ENCODE results near the gene VDAC1.
A peak's percentile ranks its signal among the peaks of the same experiment; 100 is the strongest.

The VDAC1 gene

DNA sequence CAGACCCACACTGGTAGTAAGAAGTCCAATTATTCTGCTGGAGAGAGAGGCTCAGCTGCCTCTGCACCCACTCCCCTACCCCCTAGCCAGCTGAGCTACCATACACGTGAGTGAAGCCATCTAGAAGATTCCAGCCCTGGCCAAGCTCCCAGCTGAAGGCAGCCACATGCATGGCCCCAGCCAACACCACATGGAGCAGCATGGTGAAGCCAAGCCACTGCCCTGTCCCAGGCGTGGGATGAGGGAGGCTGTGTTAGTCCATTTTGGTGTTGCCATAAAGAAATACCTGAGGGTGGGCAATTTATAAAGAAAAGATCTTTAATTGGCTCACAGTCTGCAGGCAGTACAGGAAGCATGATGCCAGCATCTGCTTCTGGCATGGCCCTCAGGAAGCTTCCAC is 20.0 kb upstream of the VDAC1 start:
- Histone ChIP-seq H3K36me3 (ENCODE audit: control insufficient read depth, insufficient read depth, low read length) (no peaks in the 10 kb centered on the region), H3K27me3 (ENCODE audit: control insufficient read depth, insufficient read depth, low read length) (no peaks in the 10 kb centered on the region), H3K9me3 (ENCODE audit: control insufficient read depth, insufficient read depth, low read length) (no peaks in the 10 kb centered on the region), H3K4me1 (ENCODE audit: control insufficient read depth, insufficient read depth, low read length) (peaks cover 1% of the 10 kb centered on the region; the same call in 1 of the 2 replicates), H3K27ac (ENCODE audit: low read length) (no peak overlapping the region), H3K4me3 (ENCODE audit: low read length) (no peak overlapping the region)
- no peak for DNase-seq (ENCODE audit: low read depth, low spot score)
- no CpG with 5 or more reads among the region's 2 CpGs for WGBS (ENCODE audit: insufficient coverage, insufficient read length)

DNA sequence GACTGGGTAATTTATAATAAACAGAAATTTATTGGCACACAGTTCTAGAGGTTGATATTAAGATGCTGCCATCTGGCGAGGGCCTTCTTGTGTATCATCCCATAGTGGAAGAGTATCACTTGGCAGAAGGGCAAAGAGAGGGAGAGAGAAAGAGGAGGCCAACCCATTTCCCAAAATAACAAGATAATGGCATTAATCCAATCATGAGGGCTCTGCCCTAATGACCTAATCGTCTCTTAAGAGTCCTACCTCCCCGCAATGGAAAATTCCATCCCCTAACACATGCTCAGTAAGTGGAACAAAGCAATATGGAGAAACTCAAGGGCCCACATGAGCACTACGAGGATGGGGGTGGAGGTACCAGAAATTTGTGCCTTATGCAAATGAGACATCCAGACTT is 17.6 kb upstream of the VDAC1 start:
- Histone ChIP-seq H3K4me1 (ENCODE audit: control insufficient read depth, insufficient read depth, low read length) (peaks cover 1% of the 10 kb centered on the region; the same call in 1 of the 2 replicates), H3K27me3 (ENCODE audit: control insufficient read depth, insufficient read depth, low read length) (no peaks in the 10 kb centered on the region), H3K27ac (ENCODE audit: low read length) (no peak overlapping the region), H3K9me3 (ENCODE audit: control insufficient read depth, insufficient read depth, low read length) (no peaks in the 10 kb centered on the region), H3K4me3 (ENCODE audit: low read length) (no peak overlapping the region), H3K36me3 (ENCODE audit: control insufficient read depth, insufficient read depth, low read length) (no peaks in the 10 kb centered on the region)
- no peak for DNase-seq (ENCODE audit: low read depth, low spot score)
- no CpG with 5 or more reads among the region's 4 CpGs for WGBS (ENCODE audit: insufficient coverage, insufficient read length)

DNA sequence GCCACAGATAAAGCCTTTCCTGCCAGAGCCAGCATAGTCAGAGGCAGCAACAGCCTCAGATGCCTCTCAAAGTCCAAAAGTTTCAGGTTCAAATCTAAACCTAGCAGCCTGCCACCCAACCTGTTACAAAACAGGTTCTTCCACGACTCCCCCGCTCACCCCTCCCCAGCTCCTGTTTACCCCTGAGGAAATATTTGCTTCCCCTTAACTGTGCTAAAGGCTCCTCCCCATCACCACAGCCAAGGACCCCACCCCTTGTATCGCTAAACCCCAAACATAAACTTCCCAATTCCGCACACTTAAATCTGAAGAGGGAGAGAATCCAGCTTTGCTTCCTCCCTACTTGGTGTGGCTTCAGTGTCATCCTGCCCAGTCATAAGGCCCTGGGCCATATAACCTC is 15.4 kb upstream of the VDAC1 start:
- Histone ChIP-seq H3K4me1 (ENCODE audit: control insufficient read depth, insufficient read depth, low read length) (peaks cover 1% of the 10 kb centered on the region; the same call in 1 of the 2 replicates), H3K9me3 (ENCODE audit: control insufficient read depth, insufficient read depth, low read length) (no peaks in the 10 kb centered on the region), H3K27me3 (ENCODE audit: control insufficient read depth, insufficient read depth, low read length) (no peaks in the 10 kb centered on the region), H3K27ac (ENCODE audit: low read length) (no peak overlapping the region), H3K36me3 (ENCODE audit: control insufficient read depth, insufficient read depth, low read length) (no peaks in the 10 kb centered on the region), H3K4me3 (ENCODE audit: low read length) (no peak overlapping the region)
- DNase-seq (ENCODE audit: low read depth, low spot score), result no peak
- WGBS (ENCODE audit: insufficient coverage, insufficient read length), result no CpG with 5 or more reads among the region's 4 CpGs

DNA sequence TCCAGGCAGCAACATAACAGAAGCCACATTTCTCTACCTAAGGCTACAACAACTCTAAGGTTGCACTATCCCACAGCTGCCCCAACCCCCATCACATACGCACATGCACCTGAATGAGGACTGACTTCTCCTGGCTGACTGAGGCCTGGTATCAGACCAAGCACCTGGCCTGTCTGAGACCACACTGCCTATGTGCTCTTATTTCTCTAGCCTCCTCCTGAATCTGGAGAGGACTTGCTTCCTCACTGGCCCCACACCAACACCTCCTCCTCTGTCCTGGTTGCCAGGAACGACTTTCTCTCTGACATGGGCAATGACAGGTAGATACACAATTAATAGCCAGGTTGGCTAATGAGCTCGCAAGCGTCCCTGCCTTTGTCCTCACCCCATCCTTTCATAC is 14.9 kb upstream of the VDAC1 start:
- H3K4me1 ChIP-seq (ENCODE audit: control insufficient read depth, insufficient read depth, low read length), result peaks cover 1% of the 10 kb centered on the region; the same call in 1 of the 2 replicates
- no peak for DNase-seq (ENCODE audit: low read depth, low spot score)
- H3K27ac ChIP-seq (ENCODE audit: low read length), result no peak overlapping the region
- WGBS (ENCODE audit: insufficient coverage, insufficient read length), result no CpG with 5 or more reads among the region's 4 CpGs
- no peak overlapping the region for H3K4me3 ChIP-seq (ENCODE audit: low read length)
- no peaks in the 10 kb centered on the region for H3K36me3 ChIP-seq (ENCODE audit: control insufficient read depth, insufficient read depth, low read length)
- no peaks in the 10 kb centered on the region for H3K9me3 ChIP-seq (ENCODE audit: control insufficient read depth, insufficient read depth, low read length)
- no peaks in the 10 kb centered on the region for H3K27me3 ChIP-seq (ENCODE audit: control insufficient read depth, insufficient read depth, low read length)

DNA sequence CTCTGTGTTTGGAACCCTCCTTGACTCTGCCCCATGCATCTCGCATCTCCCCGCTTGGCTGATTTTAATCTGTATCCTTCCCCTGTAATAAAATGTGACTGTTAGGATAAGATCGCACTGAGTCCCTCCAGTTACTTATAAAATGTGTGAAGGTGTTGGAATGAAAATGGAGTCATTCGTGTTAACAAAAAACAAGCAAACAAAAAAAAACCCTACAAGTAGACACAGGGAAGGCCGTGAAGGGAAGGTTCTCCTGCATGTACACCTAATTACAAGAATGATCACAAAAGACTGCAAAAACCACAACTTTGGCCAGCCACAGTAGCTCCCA is 14.2 kb upstream of the VDAC1 start:
- H3K27ac ChIP-seq (ENCODE audit: low read length), result no peak overlapping the region
- no peaks in the 10 kb centered on the region for H3K27me3 ChIP-seq (ENCODE audit: control insufficient read depth, insufficient read depth, low read length)
- DNase-seq (ENCODE audit: low read depth, low spot score), result no peak
- H3K36me3 ChIP-seq (ENCODE audit: control insufficient read depth, insufficient read depth, low read length), result no peaks in the 10 kb centered on the region
- H3K9me3 ChIP-seq (ENCODE audit: control insufficient read depth, insufficient read depth, low read length), result no peaks in the 10 kb centered on the region
- peaks cover 1% of the 10 kb centered on the region; the same call in 1 of the 2 replicates for H3K4me1 ChIP-seq (ENCODE audit: control insufficient read depth, insufficient read depth, low read length)
- WGBS (ENCODE audit: insufficient coverage, insufficient read length), result no CpG with 5 or more reads among the region's 5 CpGs
- H3K4me3 ChIP-seq (ENCODE audit: low read length), result no peak overlapping the region

DNA sequence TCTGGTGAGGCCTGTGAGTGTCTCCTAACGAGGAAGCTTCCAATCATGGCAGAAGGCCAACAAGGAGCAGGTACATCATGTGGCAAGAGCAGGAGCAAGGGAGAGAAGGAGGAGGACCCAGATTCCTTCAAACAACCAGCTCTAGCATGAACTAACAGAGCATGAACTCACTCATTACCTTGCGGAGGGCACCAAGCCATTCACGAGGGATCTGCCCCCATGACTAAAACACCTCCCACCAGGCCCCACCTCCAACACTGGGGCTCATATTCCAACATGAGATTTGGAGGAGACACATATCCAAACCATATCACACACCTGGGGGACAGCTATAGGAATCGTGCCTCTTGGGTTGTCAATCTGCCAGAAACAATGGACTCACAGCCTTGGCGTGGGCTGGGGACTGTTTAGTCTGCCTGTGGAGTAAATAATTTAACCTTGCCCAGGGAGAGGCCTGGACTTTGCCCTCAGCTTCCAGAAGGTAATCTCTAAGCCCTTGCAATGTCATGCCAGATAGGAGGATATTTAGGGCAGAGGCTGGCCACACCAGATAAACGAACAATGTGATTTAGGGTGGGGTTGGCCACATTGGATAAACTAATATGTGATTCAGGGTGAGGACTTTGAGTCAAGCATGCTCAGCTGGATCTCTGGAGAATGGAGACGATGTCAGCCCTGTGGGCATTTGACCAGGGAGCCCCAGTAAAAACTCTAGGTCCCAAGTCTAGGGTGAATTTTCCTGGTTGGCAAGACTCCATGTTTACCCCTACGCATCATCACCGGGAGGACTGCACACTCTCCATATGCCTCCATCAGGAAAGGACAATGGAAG is 13.6 kb upstream of the VDAC1 start:
- Histone ChIP-seq H3K36me3 (ENCODE audit: control insufficient read depth, insufficient read depth, low read length) (no peaks in the 10 kb centered on the region), H3K9me3 (ENCODE audit: control insufficient read depth, insufficient read depth, low read length) (no peaks in the 10 kb centered on the region), H3K4me3 (ENCODE audit: low read length) (no peak overlapping the region), H3K4me1 (ENCODE audit: control insufficient read depth, insufficient read depth, low read length) (peaks cover 1% of the 10 kb centered on the region; the same call in 1 of the 2 replicates), H3K27ac (ENCODE audit: low read length) (no peak overlapping the region), H3K27me3 (ENCODE audit: control insufficient read depth, insufficient read depth, low read length) (no peaks in the 10 kb centered on the region)
- WGBS (ENCODE audit: insufficient coverage, insufficient read length), result no CpG with 5 or more reads among the region's 9 CpGs
- no peak for DNase-seq (ENCODE audit: low read depth, low spot score)

DNA sequence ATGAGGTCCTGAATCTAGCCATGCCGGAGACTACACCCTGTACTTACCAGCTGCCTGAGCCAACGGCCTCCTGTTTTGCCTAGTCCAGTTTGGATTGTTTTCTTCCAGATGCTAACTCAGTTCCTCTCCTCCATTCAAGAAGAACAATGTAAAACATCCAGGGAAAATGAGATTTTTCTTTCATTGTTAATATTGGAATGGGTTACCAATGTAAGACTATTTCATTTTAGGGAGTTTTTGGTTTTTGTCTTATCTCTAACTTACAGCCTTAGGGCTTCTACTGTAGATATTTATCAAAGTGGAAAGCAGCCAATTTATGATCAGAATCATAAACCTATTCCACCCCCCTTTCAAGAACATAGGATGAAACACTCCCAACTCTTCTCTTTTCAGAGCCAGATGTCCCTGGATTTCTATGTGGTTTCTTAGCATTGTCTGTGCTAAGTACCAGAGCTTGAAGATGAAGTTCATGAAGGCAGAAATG is 3.5 kb upstream of the VDAC1 start:
- no peaks in the 10 kb centered on the region for H3K27me3 ChIP-seq (ENCODE audit: control insufficient read depth, insufficient read depth, low read length)
- H3K4me1 ChIP-seq (ENCODE audit: control insufficient read depth, insufficient read depth, low read length), result peaks cover 5% of the 10 kb centered on the region
- H3K9me3 ChIP-seq (ENCODE audit: control insufficient read depth, insufficient read depth, low read length), result no peaks in the 10 kb centered on the region
- WGBS (ENCODE audit: insufficient coverage, insufficient read length), result no CpG with 5 or more reads among the region's 2 CpGs
- no peak overlapping the region for H3K27ac ChIP-seq (ENCODE audit: low read length)
- no peak for DNase-seq (ENCODE audit: low read depth, low spot score)
- no peaks in the 10 kb centered on the region for H3K36me3 ChIP-seq (ENCODE audit: control insufficient read depth, insufficient read depth, low read length)
- H3K4me3 ChIP-seq (ENCODE audit: low read length), result no peak overlapping the region

DNA sequence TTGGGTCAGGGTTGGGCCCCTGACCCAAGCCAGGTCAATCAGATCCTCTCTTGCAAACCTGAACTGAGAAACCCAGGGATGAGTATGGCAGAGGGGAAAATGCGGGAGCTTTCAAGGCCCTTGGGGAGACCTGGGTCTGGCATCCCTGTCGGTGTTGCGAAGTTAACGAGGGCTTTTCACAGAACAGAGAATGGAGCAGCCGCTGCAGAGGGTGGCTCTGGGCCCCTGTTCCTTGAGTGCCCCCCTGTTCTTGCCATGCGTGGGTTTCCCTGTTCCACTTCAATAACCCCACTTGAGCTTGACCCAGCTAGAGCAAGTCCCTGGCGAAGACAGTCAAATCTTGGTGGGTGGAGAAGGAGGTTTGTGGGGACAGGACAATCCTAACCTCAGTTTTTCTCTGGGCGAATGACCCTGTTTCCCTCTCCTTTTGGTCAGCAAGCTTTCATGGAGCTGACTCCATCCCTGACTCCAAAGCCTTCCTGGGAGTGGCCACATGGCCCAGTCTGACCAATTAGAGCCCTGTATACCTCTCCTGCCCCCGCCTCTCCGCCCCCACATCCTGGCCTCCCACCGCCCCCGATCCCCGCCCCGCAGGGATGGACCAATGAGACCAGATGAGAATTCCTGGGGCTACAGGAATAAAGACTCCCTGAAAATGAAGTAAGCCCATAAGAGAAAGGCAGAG is 2.9 kb upstream of the VDAC1 start:
- no peak overlapping the region for H3K27ac ChIP-seq (ENCODE audit: low read length)
- H3K27me3 ChIP-seq (ENCODE audit: control insufficient read depth, insufficient read depth, low read length), result no peaks in the 10 kb centered on the region
- DNase-seq (ENCODE audit: low read depth, low spot score), result no peak
- no peaks in the 10 kb centered on the region for H3K36me3 ChIP-seq (ENCODE audit: control insufficient read depth, insufficient read depth, low read length)
- WGBS (ENCODE audit: insufficient coverage, insufficient read length), result no CpG with 5 or more reads among the region's 14 CpGs
- H3K4me1 ChIP-seq (ENCODE audit: control insufficient read depth, insufficient read depth, low read length), result peaks cover 8% of the 10 kb centered on the region
- no peaks in the 10 kb centered on the region for H3K9me3 ChIP-seq (ENCODE audit: control insufficient read depth, insufficient read depth, low read length)
- no peak overlapping the region for H3K4me3 ChIP-seq (ENCODE audit: low read length)

DNA sequence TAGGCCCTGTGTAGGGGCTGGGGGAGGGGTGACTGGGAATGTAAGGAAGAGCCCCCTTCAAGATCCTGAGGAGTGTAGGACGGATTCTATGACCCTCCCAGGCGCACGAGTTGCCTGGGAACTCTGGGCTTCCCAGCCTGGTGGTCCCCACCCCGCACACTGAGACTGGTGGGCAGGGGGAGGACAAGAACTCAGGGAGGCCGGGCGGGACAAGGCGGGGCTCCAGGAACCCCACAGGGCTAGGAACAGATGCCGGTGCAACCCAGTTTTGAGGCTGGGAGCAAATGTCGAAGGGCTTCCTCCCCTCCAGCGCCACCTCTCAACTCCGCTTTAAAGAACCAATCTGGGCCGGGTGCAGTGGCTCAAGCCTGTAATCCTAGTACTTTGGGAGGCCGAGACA is 1.3 kb upstream of the VDAC1 start:
- Histone ChIP-seq H3K9me3 (ENCODE audit: control insufficient read depth, insufficient read depth, low read length) (no peaks in the 10 kb centered on the region), H3K4me1 (ENCODE audit: control insufficient read depth, insufficient read depth, low read length) (peaks cover 8% of the 10 kb centered on the region), H3K36me3 (ENCODE audit: control insufficient read depth, insufficient read depth, low read length) (no peaks in the 10 kb centered on the region), H3K4me3 (ENCODE audit: low read length) (peak overlapping the region; percentile 67; the same call in 1 of the 2 replicates), H3K27me3 (ENCODE audit: control insufficient read depth, insufficient read depth, low read length) (no peaks in the 10 kb centered on the region), H3K27ac (ENCODE audit: low read length) (no peak overlapping the region)
- DNase-seq (ENCODE audit: low read depth, low spot score), result no peak
- WGBS (ENCODE audit: insufficient coverage, insufficient read length), result no CpG with 5 or more reads among the region's 13 CpGs

DNA sequence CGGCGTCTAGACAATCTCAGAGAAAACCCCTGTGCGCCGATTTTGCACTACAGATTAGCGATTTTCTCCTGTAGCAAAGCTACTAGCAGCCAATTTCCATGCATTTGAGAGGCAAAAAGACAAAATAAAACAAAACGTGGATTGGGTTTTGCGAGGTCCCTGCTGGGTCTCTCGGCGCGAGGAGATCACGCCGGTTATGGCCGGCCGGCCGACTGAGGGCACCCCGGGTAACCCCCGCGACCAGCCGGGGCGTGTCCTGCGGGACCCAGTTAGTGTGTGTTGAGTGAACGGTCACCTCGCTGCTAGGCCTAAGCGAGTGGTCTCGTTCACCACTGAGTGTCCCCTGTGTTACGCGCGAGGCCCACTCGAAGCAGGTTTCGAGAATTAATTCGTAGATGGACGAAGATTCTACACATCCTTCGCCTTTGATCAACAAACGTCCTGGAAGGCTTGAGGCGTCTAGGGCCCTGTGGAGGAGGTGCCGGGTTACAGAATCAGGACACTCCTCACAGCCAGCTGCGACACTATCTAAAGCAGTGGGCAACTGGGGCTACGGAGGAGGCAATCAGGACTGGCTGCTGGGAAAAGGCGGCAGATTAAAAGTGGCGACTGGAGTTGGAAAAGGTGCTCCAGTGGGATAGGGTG is 764 bp upstream of the VDAC1 start:
- no peak for DNase-seq (ENCODE audit: low read depth, low spot score)
- WGBS (ENCODE audit: insufficient coverage, insufficient read length), result no CpG with 5 or more reads among the region's 40 CpGs
- H3K27ac ChIP-seq (ENCODE audit: low read length), result no peak overlapping the region

More for the DNA sequence above, 764 bp upstream of the VDAC1 start:
- Histone ChIP-seq H3K9me3 (ENCODE audit: control insufficient read depth, insufficient read depth, low read length) (no peaks in the 10 kb centered on the region), H3K27me3 (ENCODE audit: control insufficient read depth, insufficient read depth, low read length) (no peaks in the 10 kb centered on the region), H3K4me3 (ENCODE audit: low read length) (peak overlapping the region; percentile 67; the same call in 1 of the 2 replicates), H3K36me3 (ENCODE audit: control insufficient read depth, insufficient read depth, low read length) (no peaks in the 10 kb centered on the region), H3K4me1 (ENCODE audit: control insufficient read depth, insufficient read depth, low read length) (peaks cover 8% of the 10 kb centered on the region)

Measured in iPS DF 6.9 (cell line).